DMS53 (cell line): ENCODE measurements around the gene IRAK2.
A peak's percentile ranks its signal among the peaks of the same experiment; 100 is the strongest.

Source experiments
- DNase-seq: peaks from one replicate; lab custom pipeline; 2025; lab: John Stamatoyannopoulos, UW

Gene IRAK2

GRCh38 chr3:10224794-10225665, 60.3 kb downstream of the IRAK2 start:
- peak; percentile 80 for DNase-seq

- no peak for DNase-seq
Measured at GRCh38 chr3:10226293-10226692, 61.6 kb downstream of the IRAK2 start.

GRCh38 chr3:10228248-10228950, 63.7 kb downstream of the IRAK2 start:
- no peak for DNase-seq

GRCh38 chr3:10229576-10229975, 64.9 kb downstream of the IRAK2 start:
- DNase-seq, result no peak

GRCh38 chr3:10232137-10232536, 67.4 kb downstream of the IRAK2 start:
- peak; percentile 1 for DNase-seq

- no peak for DNase-seq
Measured at GRCh38 chr3:10233988-10234387, 69.3 kb downstream of the IRAK2 start.

- no peak for DNase-seq
Measured at GRCh38 chr3:10234526-10235230, 70.0 kb downstream of the IRAK2 start.

GRCh38 chr3:10235551-10235950, 70.8 kb downstream of the IRAK2 start:
- no peak for DNase-seq

- no peak for DNase-seq
Measured at GRCh38 chr3:10238345-10239183, 73.8 kb downstream of the IRAK2 start.

- DNase-seq, result no peak
Measured at GRCh38 chr3:10240799-10241198, 76.1 kb downstream of the IRAK2 start.

- DNase-seq, result no peak
Measured at GRCh38 chr3:10242182-10243065, 77.7 kb downstream of the IRAK2 start.

- DNase-seq, result no peak
Measured at GRCh38 chr3:10244009-10244408, 79.3 kb downstream of the IRAK2 start.

GRCh38 chr3:10245081-10245712, 80.5 kb downstream of the IRAK2 start:
- DNase-seq, result no peak

GRCh38 chr3:10247679-10248183, 83.0 kb downstream of the IRAK2 start:
- no peak for DNase-seq

- DNase-seq, result peak; percentile 95
Measured at GRCh38 chr3:10248184-10248983, 83.7 kb downstream of the IRAK2 start, which contains the start of gene TATDN2. Gene TATDN2 (plus strand): TSS chr3:10248459. CDS start chr3:10249201, 742 bp downstream.

- DNase-seq, result peak; percentile 18
Measured at GRCh38 chr3:10248984-10249748, 84.4 kb downstream of the IRAK2 start.

GRCh38 chr3:10249833-10250232, 85.1 kb downstream of the IRAK2 start:
- no peak for DNase-seq

- no peak for DNase-seq
Measured at GRCh38 chr3:10251006-10251405, 86.3 kb downstream of the IRAK2 start.
